Activated T-cell treated with anti-CD3 and anti-CD28 coated beads for 4 hours (primary cell): ENCODE data around the gene TRHDE.

Experiments used
- DNase-seq: peaks from one replicate; pipeline ENCODE4 v3.0.0-alpha.2; 2020

TRHDE gene

DNA sequence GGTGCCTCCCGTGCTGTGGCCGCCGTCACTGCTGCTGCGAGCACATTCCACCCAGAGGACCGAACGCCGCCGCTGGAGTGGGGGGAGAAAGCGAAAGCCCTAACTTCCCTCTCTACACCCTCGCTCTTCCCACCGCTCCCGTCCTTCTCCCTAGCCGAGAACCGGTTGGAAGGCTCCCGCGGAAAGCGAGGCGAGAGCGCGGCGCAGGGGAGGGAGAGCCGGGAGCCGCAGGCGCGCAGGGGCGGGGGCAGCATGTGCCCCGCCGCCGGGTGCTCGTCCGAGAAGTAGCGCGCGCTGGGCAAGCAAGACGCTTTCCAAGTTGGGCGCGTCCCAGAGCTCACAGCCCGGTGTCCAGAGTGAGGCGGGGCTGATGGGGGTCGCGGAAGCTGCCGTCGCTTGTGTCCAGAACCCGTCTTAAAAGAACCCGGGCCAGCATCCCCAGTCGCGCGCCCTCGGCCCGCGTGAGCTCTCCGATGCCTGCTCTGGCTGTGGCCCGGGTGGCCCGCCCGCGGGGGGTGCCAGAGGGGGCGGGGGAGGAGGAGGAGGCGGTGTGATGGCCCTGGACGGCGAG, at the start of gene TRHDE:
Gene TRHDE (plus strand): TSS at position 280 of the 571 bp plus-strand sequence. CDS start 274 bp downstream, at position 554.
- no peak for DNase-seq

- no peak for DNase-seq
Measured at GRCh38 chr12:72226510-72226909, 45.7 kb upstream of the TRHDE start.

DNA sequence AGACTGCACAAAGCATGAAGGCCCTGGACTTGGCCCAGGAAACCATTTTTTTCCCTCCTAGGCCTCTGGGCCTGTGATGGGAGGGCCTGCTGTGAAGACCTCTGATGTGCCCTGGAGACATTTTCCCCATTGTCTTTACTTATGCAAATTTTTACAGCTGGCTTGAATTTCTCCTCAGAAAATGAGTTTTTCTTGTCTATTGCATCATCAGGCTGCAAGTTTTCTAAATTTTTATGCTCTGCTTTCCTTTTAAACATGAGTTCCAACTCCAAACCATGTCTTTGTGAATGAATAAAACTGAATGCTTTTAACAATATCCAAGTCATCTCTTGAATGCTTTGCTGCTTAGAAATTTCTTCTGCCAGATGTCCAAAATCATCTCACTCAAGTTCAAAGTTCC, 43.7 kb upstream of the TRHDE start:
- DNase-seq, result no peak

DNA sequence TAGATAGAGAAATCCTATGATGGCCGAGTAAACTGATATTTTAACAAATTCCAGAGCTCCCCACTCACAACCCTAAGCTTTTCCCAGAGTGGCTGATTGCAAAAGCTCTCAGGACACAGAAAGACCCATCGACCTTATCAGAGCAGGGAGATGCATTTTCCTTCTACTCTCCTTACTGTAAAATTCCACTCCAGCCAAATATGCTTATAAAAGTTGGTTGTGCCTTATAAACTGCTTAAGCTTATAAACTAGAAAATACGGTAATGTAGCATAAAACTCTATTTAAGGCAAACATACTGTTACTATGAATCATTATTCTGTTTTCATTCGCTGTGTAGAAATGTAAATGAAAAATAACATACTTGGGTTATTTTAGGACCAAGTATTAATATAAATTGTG, 41.6 kb upstream of the TRHDE start:
- no peak for DNase-seq

- no peak for DNase-seq
Measured at GRCh38 chr12:72234886-72235285, 37.3 kb upstream of the TRHDE start.

DNA sequence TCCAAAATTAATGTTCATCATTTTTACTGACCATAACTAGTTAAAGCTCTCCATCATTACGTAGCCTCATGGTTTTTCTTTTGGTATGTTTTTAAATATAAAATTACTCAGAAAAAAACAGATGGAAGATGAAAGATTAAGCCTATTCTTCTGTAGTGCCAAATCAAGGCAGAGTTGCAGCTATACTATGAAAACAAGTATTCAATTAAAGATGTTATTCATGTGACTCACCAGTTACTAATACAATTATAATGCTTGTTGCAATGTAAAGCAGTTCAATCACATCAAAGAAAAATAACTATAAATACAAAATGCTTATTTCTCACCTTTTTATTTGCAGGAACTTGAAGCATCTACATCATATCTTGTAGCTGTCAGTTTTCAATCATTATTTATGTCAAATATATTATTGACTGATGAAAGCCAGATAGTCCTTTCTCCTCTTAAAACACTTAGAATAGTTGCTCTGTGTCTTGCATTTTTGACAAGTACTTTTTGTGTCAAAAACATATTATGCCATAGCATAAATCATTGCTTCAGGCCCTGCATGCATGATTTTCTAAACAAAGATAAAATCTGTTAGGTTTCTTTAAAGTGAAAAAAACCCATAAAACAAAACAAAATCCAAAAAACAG, 36.0 kb upstream of the TRHDE start:
- DNase-seq, result no peak

DNA sequence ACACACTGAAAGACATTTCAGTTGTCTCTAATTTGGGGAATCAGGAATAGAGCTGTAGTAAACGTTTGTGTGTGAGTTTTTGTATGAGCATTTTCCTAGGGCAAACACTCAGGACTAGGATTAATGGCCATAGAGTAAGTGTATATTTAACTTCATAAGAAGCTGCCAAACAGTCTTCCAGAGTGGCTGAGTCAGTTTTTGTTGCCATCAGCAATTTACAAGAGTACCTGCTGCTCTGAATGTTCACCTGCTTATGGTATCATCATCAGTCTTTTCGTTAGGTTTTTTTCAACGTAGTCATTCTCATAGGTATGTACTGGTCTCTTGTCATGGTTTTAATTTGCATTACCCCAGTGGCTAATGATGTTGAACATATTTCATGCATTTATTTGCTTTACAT, 30.6 kb upstream of the TRHDE start:
- no peak for DNase-seq

DNA sequence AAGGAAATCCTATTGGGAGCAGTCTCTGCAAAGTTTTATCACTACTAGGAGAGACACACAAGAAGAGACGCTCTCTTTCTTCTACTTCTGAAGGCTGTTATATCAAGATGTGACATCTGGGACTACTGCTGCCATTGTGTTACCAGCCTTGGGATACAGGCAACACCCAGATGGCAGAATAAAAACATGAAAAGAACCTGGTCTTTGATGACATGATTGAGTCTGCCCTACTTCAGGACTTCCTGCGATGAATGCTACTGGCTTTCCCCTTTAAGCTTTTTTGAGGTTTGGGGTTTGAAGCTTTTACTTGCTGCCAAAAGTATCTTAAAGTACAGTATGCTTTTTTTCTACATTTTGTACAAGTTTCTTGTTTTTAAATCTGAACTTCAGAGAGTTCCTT, 29.2 kb upstream of the TRHDE start:
- no peak for DNase-seq

GRCh38 chr12:72246370-72246769, 25.8 kb upstream of the TRHDE start:
- no peak for DNase-seq

DNA sequence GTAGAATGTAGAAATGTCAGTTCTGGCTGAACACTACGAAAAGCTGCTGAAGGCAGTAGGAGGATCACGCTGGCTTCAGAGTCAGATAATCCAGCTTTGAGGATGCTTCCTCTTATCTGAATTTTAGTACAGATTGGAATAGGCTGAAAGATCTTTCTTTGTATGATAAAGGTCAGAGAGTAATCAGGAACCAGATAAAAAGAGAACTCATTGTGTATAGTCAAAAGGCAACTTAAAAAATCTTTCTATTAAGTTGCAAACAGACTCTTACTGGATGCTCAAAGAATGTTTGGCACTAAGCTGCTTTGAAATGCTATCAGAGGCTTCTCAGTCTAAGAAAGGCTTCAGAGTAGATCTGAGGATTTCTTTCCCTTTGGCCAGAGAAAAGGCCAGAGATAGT, 21.8 kb upstream of the TRHDE start:
- DNase-seq, result no peak

GRCh38 chr12:72256725-72257124, 15.4 kb upstream of the TRHDE start:
- DNase-seq, result no peak

GRCh38 chr12:72261885-72262284, 10.3 kb upstream of the TRHDE start:
- no peak for DNase-seq

- no peak for DNase-seq
Measured at GRCh38 chr12:72264548-72265175, 7.5 kb upstream of the TRHDE start.

- DNase-seq, result no peak
Measured at GRCh38 chr12:72267974-72268373, 4.2 kb upstream of the TRHDE start.

GRCh38 chr12:72268386-72268785, 3.8 kb upstream of the TRHDE start:
- DNase-seq, result no peak

- no peak for DNase-seq
Measured at GRCh38 chr12:72269491-72269890, 2.7 kb upstream of the TRHDE start.

DNA sequence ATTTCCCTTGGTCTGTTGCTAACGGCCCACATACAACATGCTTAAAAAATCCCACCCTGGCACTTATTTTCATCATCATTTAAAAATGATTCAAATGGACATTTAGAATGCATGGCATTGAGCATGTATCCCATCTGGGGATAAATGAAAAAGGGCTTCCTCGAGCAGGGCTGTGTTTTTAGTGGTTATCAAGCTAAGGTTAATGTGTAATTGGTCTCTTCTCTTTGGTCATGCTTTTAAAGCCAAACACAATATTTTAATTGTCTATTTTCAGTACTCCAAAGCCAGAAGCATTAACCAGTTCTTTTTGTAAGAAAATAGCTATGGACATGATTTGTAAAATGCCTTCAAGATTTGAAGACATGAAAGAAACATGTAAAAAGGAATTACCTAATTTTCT, 1.9 kb upstream of the TRHDE start:
- DNase-seq, result no peak

DNA sequence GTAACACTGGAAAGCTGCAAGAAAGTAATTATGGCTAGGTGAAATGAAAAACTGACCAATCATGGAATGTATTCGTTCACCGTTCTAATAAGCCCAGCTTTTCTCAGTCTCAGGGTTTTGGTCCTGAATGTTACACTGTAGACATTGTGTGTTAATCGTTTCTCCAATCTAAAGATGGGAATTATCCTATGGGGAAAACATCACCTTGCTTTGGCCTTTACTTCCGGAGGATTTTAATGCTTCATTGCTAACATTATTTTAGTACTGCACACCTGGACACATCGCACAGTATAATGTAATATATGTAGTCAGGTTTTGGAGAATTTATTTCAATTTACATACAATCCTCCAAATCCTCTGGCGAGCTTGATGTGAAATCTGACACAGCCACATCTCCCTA, 1.2 kb upstream of the TRHDE start:
- no peak for DNase-seq

DNA sequence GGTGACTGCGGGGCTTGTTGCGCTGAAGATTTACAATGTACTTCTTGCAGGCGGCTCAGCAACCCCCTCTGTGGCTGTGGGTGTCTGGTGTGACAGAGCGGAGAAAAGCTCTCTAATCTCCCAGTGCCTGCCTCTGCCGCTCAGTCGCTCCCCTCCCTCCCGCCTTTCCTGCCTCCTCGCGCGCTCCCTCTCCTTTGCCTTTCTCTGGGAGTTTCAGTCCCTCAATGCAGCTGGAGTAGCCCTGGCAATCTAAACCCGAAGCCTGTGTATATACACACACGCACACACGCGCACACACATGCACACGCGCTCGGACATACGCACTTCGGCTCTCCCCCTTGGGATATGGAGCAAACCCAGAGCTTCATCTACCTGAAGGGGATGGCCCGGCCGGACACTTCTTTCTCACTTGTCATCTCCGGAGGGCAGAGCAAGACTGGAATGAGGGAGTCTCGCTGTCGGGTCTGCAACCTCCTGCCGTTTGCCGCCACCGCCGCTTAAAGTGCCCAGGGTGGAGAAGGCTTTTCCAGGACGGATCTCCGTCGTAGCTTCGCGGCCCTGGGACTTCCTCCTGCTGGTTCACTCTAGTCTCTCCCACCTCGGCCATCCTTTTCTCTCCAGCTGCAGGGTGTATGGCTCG, 599 bp upstream of the TRHDE start:
- DNase-seq, result no peak

- no peak for DNase-seq
Measured at GRCh38 chr12:72272731-72273498, 745 bp downstream of the TRHDE start.

GRCh38 chr12:72273499-72273837, 1.3 kb downstream of the TRHDE start:
- DNase-seq, result no peak

- DNase-seq, result no peak
Measured at GRCh38 chr12:72273851-72274351, 1.7 kb downstream of the TRHDE start.

- no peak for DNase-seq
Measured at GRCh38 chr12:72274931-72275330, 2.8 kb downstream of the TRHDE start.
